HG03469 (cell line): Measurements from ENCODE around the gene LUC7L.
"Not testable (repeated sequence)": the region's sequence is repeated elsewhere in the genome, so short reads cannot be mapped to it uniquely, and the experiment has no call there.

Experiments used
- ATAC-seq: cut with Tn5 transposase; IDR thresholded peaks from one replicate; pipeline ENCODE4 v1.9.1; 2021; ENCODE audit warnings: mild to moderate bottlenecking, moderate library complexity, moderate number of reproducible peaks; ENCODE audit not compliant: unreplicated experiment

Gene LUC7L

GRCh38 chr16:230949-231348 is 1.7 kb upstream of the LUC7L start:
- ATAC-seq = no peak

- not testable (repeated sequence) for ATAC-seq
These were observed 1.1 kb upstream of the LUC7L start for GRCh38 chr16:230351-230750.

- ATAC-seq = no peak
These were observed 557 bp upstream of the LUC7L start for GRCh38 chr16:229731-230281.

- ATAC-seq = no peak
These were observed 948 bp downstream of the LUC7L start for GRCh38 chr16:228151-228851.

- no peak for ATAC-seq
These were observed 9.2 kb downstream of the LUC7L start for GRCh38 chr16:220021-220420.

- no peak for ATAC-seq
These were observed 16.2 kb downstream of the LUC7L start for GRCh38 chr16:212999-213398.

- ATAC-seq = not testable (repeated sequence)
These were observed 17.5 kb downstream of the LUC7L start for GRCh38 chr16:211631-212180.

GRCh38 chr16:209359-209758 is 19.9 kb downstream of the LUC7L start:
- ATAC-seq = not testable (repeated sequence)

- ATAC-seq = not testable (repeated sequence)
These were observed 25.2 kb downstream of the LUC7L start for GRCh38 chr16:204046-204445.

- no peak for ATAC-seq
These were observed 26.0 kb downstream of the LUC7L start for GRCh38 chr16:203246-203645.

GRCh38 chr16:200388-200787 is 28.9 kb downstream of the LUC7L start:
- no peak for ATAC-seq

GRCh38 chr16:194516-194915 is 34.7 kb downstream of the LUC7L start:
- no peak for ATAC-seq

GRCh38 chr16:193441-193840 is 35.8 kb downstream of the LUC7L start:
- no peak for ATAC-seq

GRCh38 chr16:192686-193085 is 36.6 kb downstream of the LUC7L start:
- ATAC-seq = no peak

- ATAC-seq = no peak
These were observed 37.4 kb downstream of the LUC7L start for GRCh38 chr16:191831-192230.

- no peak for ATAC-seq
These were observed 39.6 kb downstream of the LUC7L start for GRCh38 chr16:189604-190186.

- ATAC-seq = no peak
These were observed 40.6 kb downstream of the LUC7L start for GRCh38 chr16:188674-189073.

GRCh38 chr16:187330-187729 is 41.9 kb downstream of the LUC7L start:
- ATAC-seq = no peak

GRCh38 chr16:185691-186090 is 43.6 kb downstream of the LUC7L start:
- ATAC-seq = no peak

GRCh38 chr16:185213-185612 is 44.0 kb downstream of the LUC7L start:
- ATAC-seq = no peak

- ATAC-seq = no peak
These were observed 46.2 kb downstream of the LUC7L start for GRCh38 chr16:183005-183404.

- ATAC-seq = no peak
These were observed 47.7 kb downstream of the LUC7L start for GRCh38 chr16:181565-182021.
